GM19023 (cell line): ENCODE results near the gene PLCD1.
A peak's percentile ranks its signal among the peaks of the same experiment; 100 is the strongest.
"Not testable (repeated sequence)": the region's sequence is repeated elsewhere in the genome, so short reads cannot be mapped to it uniquely, and the experiment has no call there.

Source experiments
- ATAC-seq: cut with Tn5 transposase; IDR thresholded peaks from one replicate; pipeline ENCODE4 v1.9.1; 2021; ENCODE audit warnings: mild to moderate bottlenecking, moderate library complexity; ENCODE audit not compliant: unreplicated experiment

Gene PLCD1

GRCh38 chr3:38029400-38030125 is at the start of gene PLCD1:
PLCD1 (minus strand) TSS chr3:38029642; CDS start chr3:38029539, 103 bp downstream.
- no peak for ATAC-seq

DNA sequence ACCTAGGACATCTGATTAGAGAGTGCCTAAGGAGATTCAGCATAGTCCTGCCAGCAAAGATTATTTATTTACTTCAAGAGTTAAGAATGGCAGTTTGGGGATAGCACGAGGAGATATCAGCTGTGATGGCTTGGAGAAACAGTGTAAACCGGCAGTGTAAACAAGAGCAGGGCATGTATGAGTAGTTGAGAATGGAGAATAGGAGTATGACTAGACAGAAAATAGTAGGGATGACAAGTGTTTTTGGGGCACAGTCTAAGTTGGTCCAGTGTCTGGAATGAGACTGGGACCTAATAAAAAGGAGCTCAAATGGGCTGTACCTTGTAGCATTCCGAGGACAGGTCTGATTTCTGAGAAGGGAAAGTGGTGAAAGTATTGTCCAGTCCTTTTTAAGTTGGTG is 47.6 kb upstream of the PLCD1 start:
- not testable (repeated sequence) for ATAC-seq

- no peak for ATAC-seq
Observed at GRCh38 chr3:38070013-38070412, 40.6 kb upstream of the PLCD1 start.

GRCh38 chr3:38067508-38068233 is 38.2 kb upstream of the PLCD1 start:
- no peak for ATAC-seq

DNA sequence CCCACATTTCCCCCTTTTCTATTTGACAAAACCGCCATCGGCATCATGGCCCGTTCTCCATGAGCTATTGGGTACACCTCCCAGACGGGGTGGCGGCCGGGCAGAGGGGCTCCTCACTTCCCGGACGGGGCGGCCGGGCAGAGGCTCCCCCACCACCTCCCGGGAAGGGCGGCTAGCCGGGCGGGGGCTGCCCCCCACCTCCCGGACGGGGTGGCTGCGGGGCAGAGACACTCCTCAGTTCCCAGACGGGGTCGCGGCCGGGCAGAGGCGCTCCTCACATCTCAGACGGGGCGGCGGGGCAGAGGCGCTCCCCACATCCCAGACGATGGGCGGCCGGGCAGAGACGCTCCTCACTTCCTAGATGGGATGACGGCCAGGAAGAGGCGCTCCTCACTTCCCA is 35.0 kb upstream of the PLCD1 start:
- not testable (repeated sequence) for ATAC-seq

DNA sequence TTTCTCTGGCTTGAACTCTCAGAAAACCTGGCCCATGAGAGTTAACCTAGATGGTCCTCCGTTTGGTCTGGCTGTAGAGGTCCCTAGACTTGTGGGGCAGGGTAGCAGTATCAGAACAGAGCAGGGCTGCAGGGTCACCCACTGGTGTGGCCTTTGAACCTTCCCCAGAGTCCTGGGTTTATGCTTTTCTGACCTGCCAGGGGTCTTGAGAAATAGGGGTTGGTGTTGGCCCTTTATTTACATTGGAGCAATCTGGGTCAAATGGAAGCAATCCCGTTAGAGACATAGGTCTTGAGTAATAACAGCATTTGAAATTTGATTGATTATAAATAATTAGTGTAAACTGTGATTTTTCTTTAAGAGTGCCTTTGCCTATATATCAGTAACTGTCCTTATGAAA is 33.4 kb upstream of the PLCD1 start:
- no peak for ATAC-seq

GRCh38 chr3:38059591-38059990 is 30.1 kb upstream of the PLCD1 start:
- ATAC-seq, result no peak

DNA sequence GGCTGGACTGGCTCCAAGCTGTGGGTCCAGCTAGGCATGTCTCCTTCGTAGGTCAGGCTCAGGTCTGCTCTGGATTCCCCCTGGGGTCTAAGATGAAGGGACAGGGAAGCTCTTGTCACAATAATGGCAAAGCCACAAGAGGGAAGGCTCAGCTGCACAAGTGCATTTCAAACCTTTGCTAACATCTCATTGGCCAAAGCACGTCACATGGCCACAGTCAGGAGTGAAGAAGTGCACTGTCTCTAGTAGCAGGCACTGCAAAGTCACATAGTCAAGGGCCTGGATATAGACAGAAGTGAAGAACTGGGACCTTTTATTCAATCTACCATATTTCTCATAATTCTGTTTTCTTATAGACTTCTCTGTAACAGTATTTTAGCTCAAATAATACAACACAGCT is 29.7 kb upstream of the PLCD1 start:
- no peak for ATAC-seq

- ATAC-seq, result no peak
Observed at GRCh38 chr3:38054499-38055001, 25.1 kb upstream of the PLCD1 start.

DNA sequence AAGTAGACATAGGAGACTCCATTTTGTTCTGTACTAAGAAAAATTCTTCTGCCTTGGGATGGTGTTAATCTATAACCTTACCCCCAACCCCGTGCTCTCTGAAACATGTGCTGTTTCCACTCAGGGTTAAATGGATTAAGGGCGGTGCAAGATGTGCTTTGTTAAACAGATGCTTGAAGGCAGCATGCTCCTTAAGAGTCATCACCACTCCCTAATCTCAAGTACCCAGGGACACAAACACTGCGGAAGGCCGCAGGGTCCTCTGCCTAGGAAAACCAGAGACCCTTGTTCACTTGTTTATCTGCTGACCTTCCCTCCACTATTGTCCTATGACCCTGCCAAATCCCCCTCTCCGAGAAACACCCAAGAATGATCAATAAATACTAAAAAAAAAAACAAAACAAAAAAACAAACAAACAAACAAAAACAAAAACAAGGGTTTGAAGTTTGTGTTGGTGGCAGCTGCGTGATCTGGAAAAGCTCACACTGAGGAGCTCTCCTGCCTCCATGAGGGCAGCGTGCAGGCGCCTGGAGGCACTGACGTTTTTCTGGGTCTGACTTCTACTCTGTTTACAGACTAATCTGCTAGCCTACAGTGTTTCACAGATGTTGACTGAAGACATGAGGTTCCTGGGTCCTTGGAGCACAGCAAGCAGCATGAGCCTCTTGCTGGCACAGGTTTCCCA is 24.5 kb upstream of the PLCD1 start:
- ATAC-seq, result not testable (repeated sequence)

- not testable (repeated sequence) for ATAC-seq
Observed at GRCh38 chr3:38053286-38053685, 23.8 kb upstream of the PLCD1 start.

GRCh38 chr3:38051131-38051530 is 21.7 kb upstream of the PLCD1 start:
- ATAC-seq, result no peak

- no peak for ATAC-seq
Observed at GRCh38 chr3:38049358-38050126, 20.1 kb upstream of the PLCD1 start.

DNA sequence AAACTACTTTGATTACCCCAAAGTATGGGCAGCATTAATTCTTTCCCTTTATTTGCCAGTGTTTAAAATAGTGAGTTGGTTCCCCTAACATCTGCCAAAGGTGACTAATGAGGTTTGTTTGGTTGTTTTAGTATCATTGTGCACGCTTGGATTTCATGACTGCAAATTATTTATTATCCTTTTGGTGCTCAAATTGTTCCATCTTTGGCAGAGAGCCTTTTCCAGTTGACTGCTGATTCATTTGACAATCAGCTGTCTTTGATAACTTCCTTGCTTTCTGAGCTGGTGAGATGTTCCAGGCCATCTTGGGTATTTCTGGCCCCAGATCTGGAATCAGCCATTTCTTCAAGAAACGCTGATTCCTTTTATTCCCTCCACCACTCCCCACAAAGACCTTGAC is 18.5 kb upstream of the PLCD1 start:
- no peak for ATAC-seq

DNA sequence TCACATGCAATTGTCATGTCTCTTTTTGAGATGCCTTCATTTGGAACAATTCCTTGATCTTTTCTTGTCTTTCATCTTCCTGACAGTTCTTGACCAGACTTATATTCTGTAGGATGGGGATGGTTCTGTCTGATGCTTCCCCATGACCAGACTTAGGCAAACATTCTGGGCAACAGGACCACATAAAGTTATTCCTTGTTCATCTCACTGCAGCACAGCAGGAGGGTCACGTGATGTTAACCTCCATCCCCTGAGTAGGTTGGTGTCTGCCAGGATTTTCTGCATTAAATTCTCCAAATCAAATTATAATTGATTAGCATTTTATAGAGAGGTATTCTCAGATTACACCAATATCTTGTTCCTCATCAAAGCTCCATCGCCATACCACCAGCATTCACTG is 17.4 kb upstream of the PLCD1 start:
- no peak for ATAC-seq

DNA sequence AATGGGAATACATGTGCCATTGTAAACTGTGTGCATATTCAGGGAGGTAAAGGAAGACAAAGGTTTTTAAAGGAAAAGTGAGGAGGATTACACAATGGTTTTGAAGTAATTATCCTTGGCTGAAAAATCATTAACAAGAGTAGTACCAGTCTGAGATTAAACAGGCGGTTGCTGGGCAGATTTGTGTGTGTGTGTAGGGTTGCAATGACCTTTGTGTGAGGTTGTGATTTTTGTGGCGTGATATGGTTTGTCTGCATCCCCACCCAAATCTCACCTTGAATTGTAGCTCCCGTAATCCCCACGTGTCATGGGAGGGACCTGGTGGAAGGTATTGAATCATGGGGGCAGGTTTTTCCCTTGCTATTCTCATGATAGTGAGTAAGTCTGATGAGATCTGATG is 16.6 kb upstream of the PLCD1 start:
- ATAC-seq, result no peak

- ATAC-seq, result no peak
Observed at GRCh38 chr3:38043486-38043885, 14.0 kb upstream of the PLCD1 start.

- ATAC-seq, result no peak
Observed at GRCh38 chr3:38040401-38040800, 11.0 kb upstream of the PLCD1 start.

GRCh38 chr3:38039899-38040261 is 10.4 kb upstream of the PLCD1 start:
- ATAC-seq, result peak; percentile 43

DNA sequence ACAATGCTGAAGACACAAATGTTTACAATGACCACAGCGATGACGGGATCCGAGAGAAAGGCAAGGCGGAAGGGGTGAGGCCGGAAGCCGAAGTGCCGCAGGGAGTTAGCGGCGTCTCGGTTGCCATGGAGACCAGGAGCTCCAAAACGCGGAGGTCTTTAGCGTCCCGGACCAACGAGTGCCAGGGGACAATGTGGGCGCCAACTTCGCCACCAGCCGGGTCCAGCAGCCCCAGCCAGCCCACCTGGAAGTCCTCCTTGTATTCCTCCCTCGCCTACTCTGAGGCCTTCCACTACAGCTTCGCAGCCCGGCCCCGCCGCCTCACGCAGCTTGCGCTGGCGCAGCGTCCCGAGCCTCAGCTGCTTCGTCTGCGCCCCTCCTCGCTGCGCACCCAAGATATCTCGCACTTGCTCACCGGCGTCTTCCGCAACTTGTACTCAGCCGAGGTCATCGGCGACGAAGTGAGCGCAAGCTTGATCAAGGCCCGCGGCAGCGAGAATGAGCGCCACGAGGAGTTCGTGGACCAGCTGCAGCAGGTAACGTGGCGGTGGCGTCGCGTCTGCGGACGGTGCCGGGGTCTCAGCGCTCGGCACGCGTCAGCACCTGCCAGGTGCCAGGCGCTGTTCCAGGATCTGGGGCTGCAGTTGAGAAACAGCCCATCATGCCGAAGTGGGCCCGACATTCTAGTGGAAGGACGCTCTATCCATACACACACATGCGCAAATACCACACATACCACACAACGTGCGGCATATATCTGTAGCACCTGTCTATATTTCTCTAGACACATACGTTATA is 9.9 kb upstream of the PLCD1 start, which contains the start of gene DLEC1:
Gene DLEC1, plus strand, starts transcription at position 108 of the 798 bp plus-strand sequence. Its CDS starts 18 bp downstream, at position 126.
- ATAC-seq, result peak; percentile 90
